ENCODE results near the gene DLGAP1.

Gene DLGAP1

DNA sequence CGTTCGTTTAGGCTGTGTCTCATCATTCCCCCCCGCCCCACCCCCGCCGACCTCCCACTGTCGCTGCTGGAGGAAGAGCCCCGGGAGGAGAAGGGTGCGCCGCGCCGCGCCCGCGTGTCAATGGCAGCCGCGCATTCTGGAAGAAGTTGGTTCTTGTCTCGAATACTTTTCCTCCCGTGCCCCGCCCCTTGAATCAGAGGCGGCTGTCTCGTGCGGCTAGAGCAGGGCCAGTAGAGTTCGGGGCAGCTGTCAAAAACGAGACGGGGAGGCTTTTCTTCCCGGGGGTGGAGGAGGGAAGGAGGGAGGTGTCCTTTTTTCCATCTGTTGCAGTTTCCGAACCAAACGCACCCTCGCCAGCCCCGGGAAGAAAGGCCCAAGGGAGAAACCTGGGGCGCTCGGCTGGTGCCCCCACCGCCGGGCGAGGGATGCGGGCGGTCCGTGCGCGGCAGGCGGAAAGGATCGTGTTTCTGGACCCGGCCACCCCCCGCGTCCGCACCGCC lies 1005.5 kb downstream of the DLGAP1 start:
- H3K27ac ChIP-seq: peak overlapping the region; percentile 94
- TF ChIP-seq, protein P1, sequence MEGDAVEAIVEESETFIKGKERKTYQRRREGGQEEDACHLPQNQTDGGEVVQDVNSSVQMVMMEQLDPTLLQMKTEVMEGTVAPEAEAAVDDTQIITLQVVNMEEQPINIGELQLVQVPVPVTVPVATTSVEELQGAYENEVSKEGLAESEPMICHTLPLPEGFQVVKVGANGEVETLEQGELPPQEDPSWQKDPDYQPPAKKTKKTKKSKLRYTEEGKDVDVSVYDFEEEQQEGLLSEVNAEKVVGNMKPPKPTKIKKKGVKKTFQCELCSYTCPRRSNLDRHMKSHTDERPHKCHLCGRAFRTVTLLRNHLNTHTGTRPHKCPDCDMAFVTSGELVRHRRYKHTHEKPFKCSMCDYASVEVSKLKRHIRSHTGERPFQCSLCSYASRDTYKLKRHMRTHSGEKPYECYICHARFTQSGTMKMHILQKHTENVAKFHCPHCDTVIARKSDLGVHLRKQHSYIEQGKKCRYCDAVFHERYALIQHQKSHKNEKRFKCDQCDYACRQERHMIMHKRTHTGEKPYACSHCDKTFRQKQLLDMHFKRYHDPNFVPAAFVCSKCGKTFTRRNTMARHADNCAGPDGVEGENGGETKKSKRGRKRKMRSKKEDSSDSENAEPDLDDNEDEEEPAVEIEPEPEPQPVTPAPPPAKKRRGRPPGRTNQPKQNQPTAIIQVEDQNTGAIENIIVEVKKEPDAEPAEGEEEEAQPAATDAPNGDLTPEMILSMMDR (IDR thresholded peaks at IDR 0.05): no peak
- TF ChIP-seq ZFX (IDR thresholded peaks at IDR 0.05; ENCODE audit: borderline replicate concordance): no peak

DNA sequence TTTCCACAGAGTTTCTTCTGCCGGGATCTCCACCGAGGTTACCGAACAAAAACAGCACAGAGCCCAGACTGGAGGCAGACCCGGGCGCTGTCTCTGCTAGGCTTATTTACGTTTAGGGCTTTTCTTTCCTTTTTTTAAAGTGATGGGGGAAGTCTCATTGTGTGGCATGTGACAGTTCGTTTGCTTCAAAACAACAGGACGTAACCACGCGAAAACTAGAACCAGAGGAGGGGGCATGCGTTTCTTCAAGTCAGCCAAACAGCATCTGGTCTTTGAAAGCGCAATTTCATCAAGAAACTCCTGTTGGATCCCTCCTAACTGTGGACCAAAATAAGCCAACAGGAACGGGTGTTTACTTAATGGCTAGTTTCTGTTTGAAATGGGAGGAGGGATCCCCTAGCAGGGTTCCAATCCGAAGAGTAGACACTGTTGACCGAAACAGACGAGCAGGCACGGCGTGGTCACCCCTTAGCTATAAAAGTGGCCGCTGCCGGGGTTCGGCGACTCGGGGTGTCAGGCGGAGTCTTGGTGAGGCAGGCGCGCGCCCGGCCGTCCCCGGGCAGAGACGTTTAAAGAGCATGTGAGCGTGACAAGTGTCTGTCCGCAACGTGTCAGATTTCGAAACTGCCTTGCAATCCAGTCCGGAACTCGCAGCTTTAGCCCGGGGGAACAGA lies 1006.1 kb downstream of the DLGAP1 start:
- no peak for TF ChIP-seq ZFX (IDR thresholded peaks at IDR 0.05; ENCODE audit: borderline replicate concordance)
- TF ChIP-seq, protein P1 (IDR thresholded peaks at IDR 0.05): no peak
- H3K27ac ChIP-seq: peak overlapping the region; percentile 94

DNA sequence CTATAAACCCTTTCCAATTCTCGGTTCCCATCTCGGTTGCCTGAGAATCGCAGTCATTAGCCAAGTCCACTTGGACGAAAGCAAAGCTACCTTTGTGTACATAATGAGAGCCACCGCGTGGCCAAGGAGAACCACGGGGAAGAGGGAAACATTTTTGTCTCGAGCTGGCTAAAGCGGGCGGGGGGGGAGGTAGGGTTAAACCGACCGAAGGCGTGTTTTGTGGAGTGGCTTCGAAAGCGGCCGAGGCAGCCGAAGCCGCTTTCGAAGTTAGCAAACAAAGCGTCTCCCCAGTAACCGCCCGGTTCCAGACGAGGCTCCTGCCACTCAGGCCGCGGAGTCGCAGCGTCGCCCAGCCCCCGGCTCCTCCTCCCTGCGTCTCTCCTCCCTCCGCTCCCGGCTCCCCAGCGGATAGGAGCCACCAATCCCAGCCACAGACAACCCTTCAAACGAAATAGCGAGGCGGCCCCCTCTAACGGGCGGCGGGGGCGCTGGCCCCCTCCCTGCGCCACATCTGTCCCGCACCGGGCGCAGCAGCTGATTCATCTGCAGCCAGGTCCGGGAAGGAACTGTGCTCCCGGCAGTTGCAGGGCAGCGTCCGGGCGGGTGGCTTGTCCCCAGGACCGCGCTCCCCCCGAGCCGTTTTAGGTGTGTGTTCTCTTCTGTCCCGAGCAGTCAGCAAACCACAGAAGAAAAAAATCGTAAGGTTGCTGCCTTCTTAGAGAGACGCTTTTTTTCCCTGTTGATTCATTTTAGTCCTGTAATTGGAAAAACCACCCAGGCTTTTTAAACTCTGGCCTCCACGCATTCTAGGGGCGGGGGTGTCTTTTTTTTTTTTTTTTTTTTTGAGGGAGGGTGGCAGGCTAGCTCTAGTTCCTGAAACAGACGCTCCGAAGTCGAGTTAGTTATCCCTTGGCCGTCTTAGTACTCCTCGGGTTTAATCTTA lies 1006.9 kb downstream of the DLGAP1 start:
- peak overlapping the region; percentile 94 for H3K27ac ChIP-seq
- TF ChIP-seq ZFX (IDR thresholded peaks at IDR 0.05; ENCODE audit: borderline replicate concordance): no peak
- TF ChIP-seq, protein P1 (IDR thresholded peaks at IDR 0.05): peak; percentile 40

DNA sequence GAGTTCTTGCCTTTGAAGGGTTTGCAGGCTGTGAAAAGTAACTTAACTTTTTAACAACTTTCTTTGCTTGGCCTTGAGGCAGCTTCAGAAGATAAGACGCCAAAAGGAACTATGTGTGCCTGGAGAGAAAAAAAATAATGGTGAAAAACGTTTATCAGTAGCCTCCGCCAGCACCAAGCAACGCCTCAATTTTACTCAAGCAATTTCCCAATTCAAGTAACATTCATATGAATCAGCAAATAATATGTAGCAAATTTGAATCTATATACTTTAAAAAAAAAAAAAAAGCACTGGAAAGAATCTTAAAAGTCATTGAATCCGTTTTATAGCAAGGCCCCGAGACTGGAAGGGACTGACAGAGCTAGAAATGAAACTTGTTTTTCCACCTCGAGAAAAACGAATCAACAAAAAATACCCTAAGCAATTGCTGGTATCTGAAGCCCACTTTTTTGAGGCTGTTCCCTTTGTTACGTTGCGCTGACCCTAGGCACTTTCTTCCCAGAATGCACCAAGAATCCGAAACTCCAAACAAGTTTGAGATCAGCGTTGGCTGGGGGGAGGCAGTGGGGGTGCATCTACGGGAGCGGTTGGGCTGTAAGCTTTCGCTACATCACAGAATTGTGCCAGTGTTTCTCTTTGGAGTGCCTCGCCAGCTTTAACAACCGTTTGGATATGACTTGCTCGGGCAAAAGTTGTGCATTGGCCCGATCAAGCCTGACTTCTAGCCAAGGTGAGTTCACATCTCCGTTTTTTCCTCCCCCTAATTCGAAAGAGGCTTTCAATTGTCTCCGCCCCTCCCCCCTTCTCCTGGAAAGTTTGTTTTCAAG lies 1007.8 kb downstream of the DLGAP1 start:
- TF ChIP-seq, protein P1 (IDR thresholded peaks at IDR 0.05): no peak
- TF ChIP-seq ZFX (IDR thresholded peaks at IDR 0.05; ENCODE audit: borderline replicate concordance): no peak
- peak overlapping the region; percentile 94 for H3K27ac ChIP-seq
